Measurements from ENCODE around the gene UBE2J2. TPM values are rescaled to one million over a fixed set of nuclear protein-coding genes. Genes with fewer than 3 reads are reported as not detected.

The UBE2J2 gene
- total and polyA plus RNA-seq, 2 of the 13 experiments (the other 11 are each of a cell fraction or from before 2014, with no cell fraction given), result 25.4 to 29.4 TPM

GRCh38 chr1:1237874-1238701 lies 35.6 kb downstream of the UBE2J2 start (continued):
- TF ChIP-seq NONO (IDR thresholded peaks at IDR 0.05) (no peak), NONO (CRISPR knock-in tag; conservative IDR thresholded peaks at IDR 0.05) (peak; percentile 73), NFIC (IDR thresholded peaks at IDR 0.05; ENCODE audit: low read length) (no peak), ZNF598 (CRISPR knock-in tag; IDR thresholded peaks at IDR 0.05; ENCODE audit: borderline replicate concordance) (no peak), XBP1 (CRISPR knock-in tag; IDR thresholded peaks at IDR 0.05) (no peak), ZNF737 (CRISPR knock-in tag; IDR thresholded peaks at IDR 0.05; ENCODE audit: borderline replicate concordance) (no peak), RARA (CRISPR knock-in tag; IDR thresholded peaks at IDR 0.05) (peak; percentile 94), ZSCAN9 (CRISPR knock-in tag; IDR thresholded peaks at IDR 0.05; ENCODE audit: borderline replicate concordance) (no peak), TOPORS (CRISPR knock-in tag; IDR thresholded peaks at IDR 0.05) (no peak), ZNF878 (CRISPR knock-in tag; IDR thresholded peaks at IDR 0.05) (no peak), USF2 (IDR thresholded peaks at IDR 0.05; ENCODE audit: low read depth, low read length) (no peak), USF2 (CRISPR knock-in tag; IDR thresholded peaks at IDR 0.05; ENCODE audit: borderline replicate concordance) (no peak), MBNL3 (CRISPR knock-in tag; conservative IDR thresholded peaks at IDR 0.05) (no peak), MLXIP (CRISPR knock-in tag; IDR thresholded peaks at IDR 0.05; ENCODE audit: borderline replicate concordance) (no peak), ATF2 (CRISPR knock-in tag; IDR thresholded peaks at IDR 0.05) (0 out of 2 replicates have a peak, but pooled peaks have one; percentile 28), ATAD3A (CRISPR knock-in tag; IDR thresholded peaks at IDR 0.05) (no peak), RFX3 (CRISPR knock-in tag; IDR thresholded peaks at IDR 0.05) (no peak)
- TF ChIP-seq, protein P1, sequence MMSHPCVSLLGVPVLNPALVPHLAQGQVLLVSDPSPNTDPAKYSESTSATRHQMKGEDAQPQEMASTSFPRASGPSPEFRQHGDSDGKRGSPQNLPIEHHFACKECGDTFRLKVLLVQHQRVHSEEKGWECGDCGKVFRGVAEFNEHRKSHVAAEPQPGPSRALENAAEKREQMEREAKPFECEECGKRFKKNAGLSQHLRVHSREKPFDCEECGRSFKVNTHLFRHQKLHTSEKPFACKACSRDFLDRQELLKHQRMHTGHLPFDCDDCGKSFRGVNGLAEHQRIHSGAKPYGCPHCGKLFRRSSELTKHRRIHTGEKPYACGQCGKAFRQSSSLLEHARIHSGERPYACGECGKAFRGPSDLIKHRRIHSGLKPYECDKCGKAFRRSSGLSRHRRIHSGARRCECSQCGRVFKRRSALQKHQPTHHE (CRISPR knock-in tag; IDR thresholded peaks at IDR 0.05; ENCODE audit: borderline replicate concordance), result no peak

All from HepG2 (cell line).